AG20443 (cell line): ENCODE results near the gene CDH23.

Experiments
- DNase-seq: peaks from one replicate; pipeline ENCODE4 v3.0.0; 2012; ENCODE audit warnings: low spot score, mixed read lengths

The CDH23 gene

DNA sequence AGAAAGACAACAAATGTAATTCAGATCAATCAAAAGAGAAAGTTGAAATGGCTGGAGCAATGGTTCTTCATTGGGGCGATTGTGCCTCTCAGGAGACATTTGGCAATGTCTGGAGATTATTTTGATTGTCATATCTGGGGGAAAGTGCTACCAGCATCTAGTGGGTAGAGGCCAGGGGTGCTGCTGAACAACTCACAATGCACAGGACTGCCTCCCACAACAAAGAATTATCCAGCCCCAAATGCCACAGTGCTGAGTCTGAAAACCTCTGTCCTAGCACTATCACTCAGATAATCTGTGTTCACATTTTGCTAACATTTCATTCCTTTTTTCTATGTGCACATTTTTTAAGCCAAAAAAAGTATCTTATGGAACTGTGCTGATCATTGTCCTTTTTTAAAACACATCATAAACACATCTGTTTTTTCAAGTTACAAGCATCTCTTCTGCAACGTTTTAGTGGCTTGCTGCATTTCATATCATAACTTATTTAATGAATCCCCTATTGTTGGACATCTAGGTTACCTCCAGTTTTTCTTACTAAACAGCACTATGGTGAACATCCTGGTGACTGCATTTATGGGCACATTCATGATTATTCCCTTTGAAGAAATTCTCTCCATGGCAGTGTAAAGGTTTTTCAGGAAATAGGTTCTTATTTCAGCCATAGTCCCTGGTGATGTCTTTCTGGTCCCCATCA is 208.7 kb downstream of the CDH23 start:
- no peak for DNase-seq

DNA sequence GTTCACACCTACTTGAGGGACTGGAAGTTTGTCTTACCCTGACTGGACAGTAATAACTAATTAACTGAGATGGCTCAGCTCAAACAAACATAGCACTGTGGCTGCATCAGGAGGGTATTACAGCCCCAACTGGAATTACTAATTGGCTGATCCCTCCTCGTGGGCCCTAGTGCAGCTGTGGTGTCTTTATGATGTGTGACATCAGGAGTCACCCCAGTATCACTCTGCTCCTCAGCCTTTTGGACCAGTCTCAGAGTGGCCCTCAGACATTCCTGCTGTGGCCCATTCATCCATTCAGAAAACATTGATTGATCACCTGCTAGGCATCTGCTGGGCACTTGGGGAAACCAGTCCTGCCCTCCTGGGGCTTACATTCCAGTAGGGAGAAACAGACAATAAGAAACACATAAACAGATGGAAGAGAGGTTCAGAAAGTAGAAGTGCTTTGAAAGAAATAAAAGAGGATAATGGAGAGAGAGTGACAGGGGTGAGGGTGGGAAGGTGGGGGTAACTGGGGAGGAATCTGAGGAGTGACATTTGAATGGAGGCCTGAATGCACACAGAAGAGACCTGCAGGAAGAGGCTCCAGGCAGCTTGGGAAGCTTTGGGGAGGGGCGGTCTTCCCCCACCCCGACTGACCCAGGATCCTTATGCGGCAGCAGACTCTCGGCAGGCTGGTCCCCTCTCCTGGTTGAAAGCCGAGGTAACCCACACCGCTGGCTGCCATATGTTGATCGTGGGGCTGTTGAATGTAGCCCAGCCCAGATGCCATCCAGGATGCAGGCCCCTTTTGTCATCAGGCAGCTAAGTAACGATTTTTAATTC is 209.7 kb downstream of the CDH23 start:
- no peak for DNase-seq

DNA sequence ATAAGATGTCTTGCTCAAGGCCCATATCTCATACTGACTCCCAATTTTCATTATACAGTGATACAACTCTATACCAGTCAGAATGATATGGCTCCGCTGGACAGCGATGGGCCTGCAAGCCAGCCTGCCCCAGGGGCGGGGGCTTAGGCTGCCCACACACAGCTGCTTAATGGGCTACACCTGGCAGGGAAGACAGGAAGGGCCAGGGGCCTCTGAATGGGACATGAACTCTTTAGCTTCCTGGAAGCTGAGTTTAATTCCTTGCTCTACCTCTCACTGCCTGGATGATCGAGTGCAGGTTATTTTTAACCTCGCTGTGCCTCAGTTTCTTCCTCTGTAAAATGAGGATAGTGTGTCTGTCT is 210.3 kb downstream of the CDH23 start:
- no peak for DNase-seq

DNA sequence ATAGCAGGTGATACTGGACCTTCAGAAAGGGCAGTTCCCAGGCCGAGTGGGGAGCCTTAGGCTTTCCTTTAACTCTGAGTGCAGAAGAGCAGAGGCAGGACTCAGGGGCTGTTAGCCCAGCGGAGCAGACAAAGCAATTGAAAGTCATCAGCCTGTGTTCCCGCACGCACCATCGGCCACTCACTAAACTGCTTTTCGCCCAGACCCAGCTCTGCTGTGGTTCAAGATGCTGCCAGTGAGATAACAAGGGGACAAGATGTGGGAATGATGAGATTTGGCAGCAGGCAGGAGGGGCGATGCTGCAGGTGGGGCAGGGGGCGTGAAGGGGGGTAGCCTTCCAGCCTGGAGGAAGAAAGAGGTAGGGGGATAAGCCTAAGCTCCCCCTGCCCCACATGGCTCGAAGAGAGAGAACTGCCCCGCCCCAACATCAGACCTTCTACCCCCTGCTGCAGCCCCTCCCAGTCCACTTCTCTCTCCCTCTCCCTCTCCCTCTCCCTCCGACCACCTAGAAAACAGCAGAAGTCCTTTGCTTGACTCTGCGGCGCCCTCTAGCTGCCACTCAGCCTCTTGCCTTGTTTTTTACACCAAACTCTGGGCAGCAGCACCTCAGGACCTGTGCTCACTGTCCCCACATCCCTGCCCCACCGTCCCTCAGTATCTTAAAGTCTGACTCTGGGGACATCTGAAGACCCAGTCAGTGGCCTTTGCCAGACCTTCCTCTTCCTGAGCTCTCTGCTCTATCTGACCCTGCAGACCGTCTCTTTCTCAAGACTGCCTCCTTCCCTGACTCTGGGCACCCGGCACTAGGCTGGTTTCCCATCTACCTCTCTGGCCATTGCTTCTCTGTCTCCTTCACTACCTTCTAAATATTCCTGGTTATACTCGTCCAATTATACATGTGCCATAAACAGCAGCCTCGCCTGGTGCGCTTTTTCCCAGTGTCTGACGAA is 212.4 kb downstream of the CDH23 start:
- peak; percentile 76 for DNase-seq

DNA sequence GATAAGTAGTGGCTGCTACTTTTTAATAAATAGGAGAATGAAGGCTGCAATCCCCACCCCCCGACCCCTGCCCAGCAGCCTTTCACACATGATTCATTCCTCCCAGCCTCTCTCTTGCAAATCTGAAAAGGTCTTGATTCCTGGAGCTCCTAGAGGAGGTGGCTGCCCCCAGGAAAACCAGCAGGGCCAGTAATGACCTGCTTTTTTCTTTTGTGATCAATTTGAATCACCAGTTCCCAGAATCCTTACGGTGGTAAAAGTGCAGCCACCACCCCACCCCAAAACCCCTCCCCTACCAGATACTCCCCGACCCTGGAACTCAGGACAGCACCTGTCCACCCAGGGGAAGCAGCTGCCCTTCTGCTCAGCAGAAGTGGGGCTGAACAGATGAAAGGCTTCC is 213.9 kb downstream of the CDH23 start:
- no peak for DNase-seq

DNA sequence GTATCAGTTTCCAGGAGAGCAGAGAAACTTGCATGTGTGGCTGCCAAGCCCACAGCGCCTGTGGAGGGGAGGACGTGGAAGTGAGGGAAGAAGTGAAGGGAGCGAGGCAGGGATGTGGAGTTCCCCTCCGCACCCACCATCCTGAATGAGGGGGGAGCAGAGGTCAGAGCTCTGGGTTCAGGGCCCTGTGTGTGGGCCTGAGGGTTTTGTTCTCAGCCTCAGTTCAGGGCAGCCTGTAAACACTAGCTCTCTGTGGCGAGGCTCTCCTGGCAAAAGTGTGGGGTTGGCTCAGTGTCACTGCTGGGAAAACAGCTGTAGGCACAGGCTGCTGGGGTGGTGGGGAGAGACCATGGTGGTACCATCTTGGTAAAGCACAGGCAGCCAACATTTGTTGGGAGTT is 214.4 kb downstream of the CDH23 start:
- no peak for DNase-seq

DNA sequence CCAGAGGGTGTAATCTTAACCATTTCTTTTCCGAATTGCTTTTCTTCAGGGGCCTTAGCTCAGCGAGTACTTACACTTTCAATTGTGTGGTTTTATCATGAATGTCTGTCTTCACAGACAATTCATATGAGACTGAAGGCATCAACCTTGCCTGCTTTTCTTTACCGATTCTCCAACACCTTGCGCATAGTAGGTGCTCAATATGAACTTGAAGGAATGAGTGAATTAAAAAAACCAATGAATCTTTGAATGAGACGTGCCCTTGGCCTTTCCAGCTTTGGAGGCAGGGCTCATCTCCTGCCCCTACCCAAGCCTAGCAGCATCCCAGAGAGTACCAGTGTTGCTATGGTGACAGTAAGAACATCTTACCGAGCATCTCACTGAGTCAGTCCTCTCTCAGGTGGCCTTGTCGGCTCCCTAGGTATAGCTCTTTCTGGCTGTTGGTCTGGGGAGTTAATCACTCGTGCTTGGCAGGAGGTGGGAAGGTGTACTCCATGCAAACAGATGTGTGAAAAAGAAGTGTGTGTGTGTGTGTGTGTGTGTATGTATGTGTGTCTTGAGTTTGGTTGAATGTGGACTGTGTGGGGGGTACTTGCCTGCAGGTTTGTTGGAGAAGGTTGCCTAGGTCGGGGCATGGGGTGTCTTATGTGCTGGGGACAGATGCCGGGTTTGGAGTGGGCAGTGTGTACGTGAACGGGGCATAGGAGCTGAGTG is 215.1 kb downstream of the CDH23 start:
- DNase-seq, result no peak

DNA sequence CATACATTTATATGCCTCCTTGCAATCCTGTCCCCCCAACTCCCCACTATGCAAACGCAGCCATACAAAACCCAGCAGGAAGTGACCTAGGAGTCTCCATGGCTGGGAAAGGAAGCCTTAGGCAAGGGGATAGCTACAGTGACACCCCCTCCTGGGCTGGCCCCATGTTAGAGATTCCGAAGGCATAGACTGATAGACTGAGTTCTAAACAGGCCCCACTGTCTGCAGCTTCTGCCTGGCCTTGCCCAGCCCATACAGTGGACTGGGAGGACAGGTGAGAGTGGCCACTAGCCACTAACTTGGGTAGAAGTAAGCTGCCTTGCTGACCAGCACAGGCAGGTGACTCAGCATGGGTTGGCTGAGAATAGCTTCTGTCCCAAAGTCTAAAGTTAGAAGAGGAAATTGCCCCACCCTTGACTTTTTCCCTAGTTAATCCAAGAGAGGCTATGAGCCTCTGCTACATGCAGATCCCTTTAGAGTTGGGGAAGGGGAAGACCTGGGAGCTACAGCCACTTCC is 216.6 kb downstream of the CDH23 start:
- peak; percentile 66 for DNase-seq

DNA sequence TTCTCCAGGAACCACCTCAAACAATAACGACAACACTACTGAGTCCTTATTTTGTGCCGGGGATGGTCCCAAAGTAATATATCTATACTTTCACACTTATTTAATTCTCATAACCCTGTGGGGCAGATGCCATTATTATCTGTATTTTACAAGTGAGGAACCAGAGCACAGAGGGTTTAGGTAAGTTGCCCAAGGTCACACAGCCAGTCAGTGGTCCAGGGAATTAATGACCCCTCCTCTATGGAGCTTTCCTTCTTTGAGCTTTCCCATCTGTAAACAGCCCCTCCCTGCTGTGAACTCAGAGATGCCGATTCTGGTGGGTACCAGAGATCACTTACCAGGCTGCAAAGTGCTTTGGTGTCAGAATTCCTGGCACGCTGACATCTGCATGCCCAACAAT is 217.2 kb downstream of the CDH23 start:
- no peak for DNase-seq

DNA sequence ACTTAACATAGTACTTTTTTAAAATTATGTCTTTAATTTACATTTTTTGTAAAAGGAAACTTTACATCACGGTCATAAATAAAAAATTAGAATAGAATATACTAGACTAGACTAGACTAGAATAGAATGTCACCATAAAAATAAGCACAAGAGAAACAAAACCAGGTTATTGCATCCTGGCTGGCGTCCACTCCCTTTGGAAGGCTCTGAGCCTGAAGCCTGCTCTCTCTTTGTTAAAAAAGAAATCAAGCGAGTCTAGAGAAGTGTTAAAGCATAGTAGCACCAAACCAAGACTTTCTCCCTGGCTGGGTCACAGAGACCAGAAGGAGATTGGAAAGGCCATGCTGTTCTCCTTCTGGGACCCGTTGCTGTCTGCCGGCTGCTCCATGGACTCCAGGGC is 218.2 kb downstream of the CDH23 start:
- no peak for DNase-seq

DNA sequence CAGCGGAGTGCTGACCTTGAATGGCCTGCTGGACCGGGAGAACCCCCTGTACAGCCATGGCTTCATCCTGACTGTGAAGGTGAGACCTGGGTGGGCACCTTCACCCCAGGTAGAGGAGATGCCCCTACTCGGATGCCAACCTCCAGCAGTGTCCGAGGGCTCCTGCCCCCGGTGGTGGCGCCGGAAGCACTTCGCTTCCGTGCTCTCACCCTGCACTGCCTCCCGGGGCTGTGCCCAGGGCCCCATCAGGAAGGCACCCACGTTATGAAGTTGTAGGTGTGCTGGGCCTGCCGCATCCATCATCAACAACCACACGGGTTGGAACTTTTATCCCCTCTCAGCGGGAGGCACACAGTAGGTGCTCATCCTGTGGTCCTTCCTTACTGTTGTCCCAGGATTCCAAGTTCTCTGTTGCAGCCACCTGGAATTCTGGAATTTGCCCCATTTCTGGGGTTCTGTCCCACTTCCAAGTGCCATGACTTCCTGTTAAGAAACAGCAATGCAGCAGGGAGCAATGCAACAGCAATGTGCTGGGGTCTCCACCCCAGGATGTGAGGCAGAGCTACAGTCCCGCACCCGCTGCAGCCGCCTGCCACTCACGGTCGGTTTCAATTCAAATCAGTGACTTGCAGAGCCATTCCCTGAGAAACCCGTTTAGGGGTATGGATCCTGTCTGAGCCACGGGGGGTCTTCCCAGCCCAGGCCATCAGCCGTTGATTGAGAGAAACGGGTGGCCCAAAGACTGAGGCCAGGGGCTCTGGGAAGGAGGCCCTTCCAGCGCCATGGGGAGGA is 219.0 kb downstream of the CDH23 start:
- DNase-seq, result no peak

DNA sequence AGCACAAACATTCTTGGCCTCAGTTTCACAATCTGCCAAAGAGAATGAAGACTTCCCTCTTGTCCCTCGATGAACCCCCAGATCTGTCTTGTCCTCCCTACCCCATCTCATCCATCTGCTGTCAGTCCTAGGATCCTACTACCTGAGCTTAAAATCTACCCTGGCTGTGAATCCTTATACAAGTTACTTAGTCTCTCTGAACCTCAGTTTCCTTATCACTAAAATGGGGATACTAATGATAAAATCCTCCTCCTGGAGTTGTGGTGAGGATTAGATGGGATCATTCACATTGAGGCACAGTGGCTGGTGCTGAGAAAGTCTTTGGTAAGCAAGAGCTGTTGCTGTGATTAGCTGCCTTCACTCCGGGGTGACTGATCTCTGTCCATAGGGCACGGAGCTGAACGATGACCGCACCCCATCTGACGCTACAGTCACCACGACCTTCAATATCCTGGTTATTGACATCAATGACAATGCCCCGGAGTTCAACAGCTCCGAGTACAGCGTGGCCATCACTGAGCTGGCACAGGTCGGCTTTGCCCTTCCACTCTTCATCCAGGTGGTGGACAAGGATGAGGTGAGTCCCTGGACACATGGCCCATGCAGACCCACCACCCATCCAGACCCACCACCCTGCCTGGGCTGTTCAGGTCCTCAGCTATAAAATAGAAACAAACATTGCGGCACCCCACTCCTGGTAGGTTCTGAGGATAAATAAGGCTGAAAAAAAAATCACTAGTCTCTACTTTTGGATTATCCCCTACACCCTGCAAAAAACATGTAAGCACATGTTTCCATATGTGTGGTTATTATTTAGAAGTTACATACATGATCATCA is 220.3 kb downstream of the CDH23 start:
- DNase-seq, result no peak

DNA sequence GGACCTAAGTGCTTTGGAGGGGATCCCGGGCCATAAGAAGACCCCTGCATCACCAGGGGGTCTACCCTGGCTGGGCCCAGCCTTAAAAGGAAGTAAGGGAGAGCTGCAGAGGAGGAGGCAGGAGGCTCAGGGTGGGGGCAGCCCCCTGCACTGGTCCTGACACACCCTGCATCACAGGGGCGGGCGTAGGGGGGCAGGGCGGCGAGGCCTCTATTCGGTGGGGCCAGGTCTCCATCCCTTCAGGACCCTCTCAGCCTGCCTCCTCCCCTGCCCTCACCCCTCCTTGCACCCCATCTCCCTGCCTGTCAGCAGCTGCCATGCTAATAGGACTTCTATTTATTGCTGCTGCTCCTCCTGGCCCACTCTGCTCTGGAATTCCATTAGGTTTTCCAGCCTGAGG is 221.5 kb downstream of the CDH23 start:
- DNase-seq, result no peak

DNA sequence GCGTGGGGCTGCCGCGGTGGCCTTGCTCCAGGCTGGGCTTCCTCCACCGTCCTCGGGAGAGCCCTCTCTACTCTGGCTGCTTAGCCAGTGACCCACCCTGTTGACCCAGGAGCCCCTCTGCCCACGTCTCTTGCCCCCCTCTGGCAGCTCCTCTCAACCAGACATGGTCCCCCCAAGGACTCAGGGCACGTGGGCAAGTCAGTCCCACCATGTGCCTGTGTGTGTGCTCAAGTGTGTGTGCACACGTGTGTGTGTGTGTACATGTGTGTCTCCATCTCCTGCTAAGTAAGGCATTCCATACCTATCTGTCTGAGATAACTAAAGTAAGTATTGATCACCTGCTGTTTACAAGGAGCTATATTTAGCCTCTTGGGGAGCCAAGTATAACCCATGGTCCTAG is 221.9 kb downstream of the CDH23 start:
- DNase-seq, result no peak

DNA sequence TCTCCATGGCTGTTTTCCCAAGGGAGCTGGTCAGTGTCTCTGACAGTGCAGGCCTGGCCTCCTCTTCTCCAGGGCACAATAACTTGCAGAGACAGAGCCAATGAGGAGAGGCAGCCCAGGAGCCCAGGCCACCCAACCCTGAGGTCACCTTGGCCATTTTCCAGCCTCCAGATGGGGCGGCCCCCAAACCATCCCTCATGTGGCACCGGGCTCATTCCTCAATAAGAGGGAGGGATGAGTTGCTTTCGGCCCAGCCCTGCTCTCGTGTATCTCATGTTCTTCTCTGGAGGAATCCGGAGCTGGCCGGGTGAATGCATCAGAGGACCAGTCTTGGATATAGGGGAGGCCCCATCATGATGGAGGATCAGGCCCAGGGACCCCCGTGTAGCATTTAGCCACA is 223.9 kb downstream of the CDH23 start:
- no peak for DNase-seq

DNA sequence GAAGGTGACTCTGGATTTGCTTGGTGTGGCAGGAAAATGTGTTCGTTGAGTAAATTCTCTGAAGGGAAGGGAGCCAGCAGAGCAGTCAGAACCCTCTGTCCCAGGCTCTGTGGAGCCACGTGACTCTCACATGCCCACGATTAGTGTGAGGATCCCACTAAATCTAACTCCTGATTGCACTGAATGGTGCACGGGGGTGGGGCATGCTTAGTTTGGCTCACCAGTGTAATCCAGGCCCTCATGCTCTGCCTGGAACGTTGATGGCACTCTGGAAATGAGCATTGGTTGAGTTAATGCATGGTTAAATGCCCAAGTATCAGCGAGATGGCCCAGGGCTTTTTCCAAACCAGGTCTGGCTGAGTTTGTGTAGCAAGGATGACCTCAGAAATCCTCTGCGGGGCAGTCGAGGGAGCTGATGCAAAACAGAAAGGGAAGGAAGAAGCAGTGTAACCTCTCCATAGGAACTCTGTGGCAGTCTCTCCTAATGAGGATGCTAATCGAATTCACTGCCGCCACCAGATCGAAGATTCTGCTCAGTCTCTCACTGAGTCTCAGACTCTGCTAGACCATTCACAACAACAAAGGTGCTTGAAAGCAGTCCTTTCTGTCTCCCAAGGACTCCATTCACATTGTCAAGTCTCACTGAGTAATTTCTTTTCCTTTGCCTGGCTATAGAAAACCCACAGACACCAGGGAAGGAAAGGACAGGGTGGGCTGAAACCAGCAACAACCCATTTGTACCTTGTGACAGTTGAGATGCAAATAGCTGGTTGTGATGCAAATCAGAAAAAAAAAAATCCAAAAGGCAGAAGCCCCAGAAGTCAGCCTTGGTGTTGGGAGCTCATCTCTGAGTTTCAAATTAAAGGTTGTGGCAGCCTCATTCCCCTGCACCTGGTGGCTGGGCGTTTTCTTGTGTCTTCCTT is 224.8 kb downstream of the CDH23 start:
- DNase-seq, result peak; percentile 50

DNA sequence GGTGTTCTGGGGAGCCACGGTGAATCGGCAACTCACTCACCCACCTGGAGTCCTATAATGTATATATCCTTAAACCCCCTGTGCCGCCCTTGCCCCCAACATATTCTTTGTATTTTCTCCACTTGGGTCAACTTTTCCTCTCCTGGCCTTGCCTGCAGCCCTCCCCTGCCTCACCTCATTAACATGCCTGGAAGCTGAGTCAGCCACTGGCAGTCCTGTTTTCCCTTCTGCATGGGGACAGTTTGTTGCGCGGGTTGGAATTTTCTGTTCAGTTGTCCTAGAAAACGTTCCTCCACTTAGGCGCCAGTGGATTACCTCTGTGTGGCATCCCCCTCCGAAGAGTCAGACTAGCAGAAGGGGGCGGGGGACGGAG is 225.4 kb downstream of the CDH23 start:
- peak; percentile 81 for DNase-seq

DNA sequence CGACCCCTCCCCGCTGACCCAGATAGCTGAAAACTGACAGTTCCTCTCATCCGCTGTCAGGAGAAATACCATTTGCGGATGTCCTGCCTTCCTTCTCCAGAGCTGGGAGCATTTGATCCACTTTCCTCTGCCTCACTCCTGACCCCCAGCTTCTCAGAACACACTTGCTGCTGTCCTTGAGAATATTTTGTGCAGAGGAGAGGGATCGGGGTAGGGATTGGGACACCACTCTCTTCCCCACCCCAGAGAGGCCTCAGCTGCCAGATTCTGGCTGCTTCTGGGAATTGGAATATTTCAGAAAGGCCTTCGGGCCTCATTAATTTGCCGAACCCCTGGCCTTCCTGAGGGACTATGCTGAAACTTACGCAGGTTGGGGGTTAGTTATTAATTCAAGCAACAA is 225.9 kb downstream of the CDH23 start:
- DNase-seq, result no peak
